ENCODE data around the gene RGS2.
A peak's percentile ranks its signal among the peaks of the same experiment; 100 is the strongest.

- TF ChIP-seq CTCF (IDR thresholded peaks at IDR 0.05) (peak; percentile 91), ZFX (IDR thresholded peaks at IDR 0.05; ENCODE audit: borderline replicate concordance) (no peak)
These were observed 3.0 kb upstream of the RGS2 start for GRCh38 chr1:192805832-192806323.

Data from 22Rv1 (cell line).